Prostate gland (tissue), 2 donors: ENCODE data around the gene EXOC2. TPM values are rescaled to one million over a fixed set of nuclear protein-coding genes. Genes with fewer than 3 reads are reported as not detected.

ENCODE experiments used
- DNase-seq: peaks from one replicate; pipeline ENCODE4 v3.0.0-alpha.2; 2019; ENCODE audit warnings: low spot score
- H3K27ac ChIP-seq, 2 donors: fragments of 200-600 bp; sonication (generic); 2 replicates each; pipeline ENCODE4 v1.5.1; 2017 to 2019
- H3K27me3 ChIP-seq: fragments of 200-600 bp; sonication (generic); replicated peaks from 2 replicates; pipeline ENCODE4 v1.5.1; 2019; ENCODE audit not compliant: insufficient read depth
- H3K36me3 ChIP-seq, 2 donors: fragments of 200-600 bp; sonication (generic); 1 replicate in 1 of 2; 2 replicates in 1 of 2; pipeline versions ENCODE4 v1.5.1 to v1.8.1; 2017 to 2019
- H3K4me1 ChIP-seq: fragments of 200-600 bp; sonication (generic); replicated peaks from 2 replicates; pipeline ENCODE4 v1.5.1; 2019
- H3K4me3 ChIP-seq, 2 donors: fragments of 200-600 bp; sonication (generic); 2 replicates each; pipeline ENCODE4 v1.5.1; 2017 to 2019
- H3K9me3 ChIP-seq: fragments of 200-600 bp; sonication (generic); 2 replicates; pipeline ENCODE4 v1.5.1; 2017
- POLR2A ChIP-seq: fragments of 450-650 bp; IDR thresholded peaks from one replicate; pipeline ENCODE4 v1.6.1; 2016; ENCODE audit warnings: antibody characterized with exemption, mild to moderate bottlenecking
- POLR2AphosphoS5 ChIP-seq: sonication (generic); formaldehyde crosslinking; IDR thresholded peaks from one replicate; pipeline ENCODE4 v1.6.1; 2017; ENCODE audit warnings: antibody characterized with exemption
- WGBS: methylation state at CpG from one replicate; pipeline ENCODE4 v1.1.5; 2018; 5-methylcytosine and 5-hydroxymethylcytosine counted together
- intact Hi-C: fragments of 100-400 bp; cut with DNase I; formaldehyde crosslinking; loops from one replicate; pipeline ENCODE4 v1.14.2; 2022
- total RNA-seq, 2 donors: library from RNA; depleted of rRNA; stranded (reverse); fragments of >200 nt; gene quantifications; one replicate each; pipeline ENCODE4 v1.1.0, GENCODE V29; 2016
- TF ChIP-seq, protein P1 (sequence below), 4 experiments: fragments of 200-600 bp in 2 of 4; fragments of 450-650 bp in 2 of 4; sonication (generic) in 2 of 4; IDR thresholded peaks; 1 replicate in 3 of 4; 2 replicates in 1 of 4; pipeline ENCODE4 v1.5.1; 2016 to 2019; ENCODE audit warnings: antibody characterized with exemption in 4 of 4, mild to moderate bottlenecking in 2 of 4, moderate library complexity in 2 of 4

Gene EXOC2
- total RNA-seq, 2 donors from 2014 or later = 18.2 to 30.8 TPM

DNA sequence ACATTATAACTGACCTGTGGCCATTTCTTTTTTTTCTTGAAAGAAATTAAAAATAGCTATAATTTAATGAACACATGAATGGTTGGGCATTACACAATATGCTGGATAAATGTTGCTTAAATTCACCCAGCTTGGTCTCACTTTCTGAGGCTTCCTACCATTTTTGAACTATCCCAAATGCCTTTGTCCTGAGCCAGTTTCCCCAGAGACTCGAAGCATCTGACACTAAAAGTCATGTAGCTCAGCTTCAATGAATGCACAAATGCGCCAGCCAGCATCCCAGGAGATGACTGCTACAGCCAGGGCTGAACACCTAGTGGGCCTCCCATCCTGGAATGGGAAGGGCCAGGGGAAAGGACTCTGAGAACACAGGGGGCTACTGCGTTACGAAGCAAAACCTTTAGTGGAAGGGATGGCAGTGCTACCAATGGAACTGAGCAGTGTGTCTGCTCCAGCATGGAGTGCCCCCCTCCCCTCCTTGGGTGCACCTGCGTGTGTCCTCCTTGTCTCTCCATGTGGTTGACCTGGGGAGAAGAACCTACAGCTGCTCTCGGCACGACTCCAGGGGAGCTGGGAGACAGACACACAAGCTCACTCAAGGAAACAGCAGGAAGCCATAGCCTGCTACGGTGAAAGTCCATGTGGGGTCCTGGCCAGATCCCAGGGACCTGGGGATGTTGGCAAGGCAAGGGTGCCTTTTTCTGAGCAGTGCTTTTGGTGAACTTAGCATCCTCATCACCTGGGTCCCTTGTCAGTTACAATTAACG lies 240.5 kb downstream of the EXOC2 start:
- no peak overlapping the region for H3K27ac ChIP-seq
- intact Hi-C loops = no loop called here
- H3K36me3 ChIP-seq = no peaks in the 10 kb centered on the region
- TF ChIP-seq POLR2A (no peak), POLR2AphosphoS5 (no peak)
- TF ChIP-seq, protein P1, sequence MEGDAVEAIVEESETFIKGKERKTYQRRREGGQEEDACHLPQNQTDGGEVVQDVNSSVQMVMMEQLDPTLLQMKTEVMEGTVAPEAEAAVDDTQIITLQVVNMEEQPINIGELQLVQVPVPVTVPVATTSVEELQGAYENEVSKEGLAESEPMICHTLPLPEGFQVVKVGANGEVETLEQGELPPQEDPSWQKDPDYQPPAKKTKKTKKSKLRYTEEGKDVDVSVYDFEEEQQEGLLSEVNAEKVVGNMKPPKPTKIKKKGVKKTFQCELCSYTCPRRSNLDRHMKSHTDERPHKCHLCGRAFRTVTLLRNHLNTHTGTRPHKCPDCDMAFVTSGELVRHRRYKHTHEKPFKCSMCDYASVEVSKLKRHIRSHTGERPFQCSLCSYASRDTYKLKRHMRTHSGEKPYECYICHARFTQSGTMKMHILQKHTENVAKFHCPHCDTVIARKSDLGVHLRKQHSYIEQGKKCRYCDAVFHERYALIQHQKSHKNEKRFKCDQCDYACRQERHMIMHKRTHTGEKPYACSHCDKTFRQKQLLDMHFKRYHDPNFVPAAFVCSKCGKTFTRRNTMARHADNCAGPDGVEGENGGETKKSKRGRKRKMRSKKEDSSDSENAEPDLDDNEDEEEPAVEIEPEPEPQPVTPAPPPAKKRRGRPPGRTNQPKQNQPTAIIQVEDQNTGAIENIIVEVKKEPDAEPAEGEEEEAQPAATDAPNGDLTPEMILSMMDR (IDR thresholded peaks at IDR 0.05) = no peak
- no peaks in the 10 kb centered on the region for H3K27me3 ChIP-seq
- DNase-seq = no peak
- no peaks in the 10 kb centered on the region for H3K4me1 ChIP-seq
- no peaks in the 10 kb centered on the region for H3K9me3 ChIP-seq
- no peak overlapping the region for H3K4me3 ChIP-seq
- 74% methylated on average over 9 of the region's 9 CpGs for WGBS

DNA sequence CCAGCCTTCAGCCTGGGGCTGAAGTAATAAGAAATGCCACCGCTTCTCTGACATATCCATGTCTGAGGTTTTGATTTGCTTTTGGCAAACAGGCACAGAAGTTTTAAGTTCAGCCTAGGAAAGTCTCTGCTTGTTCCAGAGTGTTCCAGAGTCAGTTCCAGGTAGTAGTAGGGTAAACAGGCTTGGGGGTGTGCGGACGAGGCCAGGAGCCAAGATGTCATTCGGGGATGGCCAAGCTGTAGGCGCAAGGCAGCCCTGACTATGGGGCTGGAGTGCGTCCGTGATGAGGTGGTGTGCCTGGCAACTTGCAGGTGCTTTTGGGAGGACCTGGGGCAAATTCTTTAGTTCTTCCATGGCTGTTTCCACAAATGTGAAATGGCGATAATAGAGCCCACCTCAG lies 241.1 kb downstream of the EXOC2 start:
- Histone ChIP-seq H3K27me3 (no peaks in the 10 kb centered on the region), H3K4me1 (no peaks in the 10 kb centered on the region), H3K4me3 (no peak overlapping the region), H3K36me3 (no peaks in the 10 kb centered on the region), H3K9me3 (no peaks in the 10 kb centered on the region), H3K27ac (no peak overlapping the region)
- intact Hi-C loops = no loop called here
- DNase-seq = no peak
- WGBS = 94% methylated on average over 8 of the region's 8 CpGs
- TF ChIP-seq POLR2AphosphoS5 = no peak
- no peak for TF ChIP-seq POLR2A
- TF ChIP-seq, protein P1 (IDR thresholded peaks at IDR 0.05) = no peak

DNA sequence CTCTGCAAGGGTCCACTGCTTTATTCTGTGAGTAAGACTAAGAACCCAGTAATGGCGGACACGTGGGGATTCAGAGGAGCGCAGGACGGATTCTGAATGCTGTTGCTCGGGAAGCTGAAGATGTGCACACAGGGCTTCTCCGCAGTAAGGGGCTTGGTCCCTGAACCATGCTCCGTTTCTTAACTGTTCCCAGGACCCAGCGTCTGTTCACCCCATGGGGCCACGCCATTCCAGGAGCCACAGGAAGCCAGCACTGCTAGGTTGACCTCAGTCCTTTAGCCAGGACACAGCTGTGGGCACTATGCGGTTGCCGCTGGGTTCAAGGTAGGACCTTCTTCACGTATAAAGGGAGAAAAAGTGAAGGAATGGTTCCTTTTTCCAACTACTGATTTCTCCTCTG lies 241.6 kb downstream of the EXOC2 start:
- 93% methylated on average over 12 of the region's 12 CpGs for WGBS
- no peak overlapping the region for H3K4me3 ChIP-seq
- no peak for DNase-seq
- H3K27ac ChIP-seq = no peak overlapping the region
- no peaks in the 10 kb centered on the region for H3K27me3 ChIP-seq
- intact Hi-C loops = no loop called here
- TF ChIP-seq POLR2AphosphoS5 = no peak
- TF ChIP-seq POLR2A = no peak
- TF ChIP-seq, protein P1 (IDR thresholded peaks at IDR 0.05) = no peak
- no peaks in the 10 kb centered on the region for H3K4me1 ChIP-seq
- H3K9me3 ChIP-seq = no peaks in the 10 kb centered on the region
- H3K36me3 ChIP-seq = no peaks in the 10 kb centered on the region

DNA sequence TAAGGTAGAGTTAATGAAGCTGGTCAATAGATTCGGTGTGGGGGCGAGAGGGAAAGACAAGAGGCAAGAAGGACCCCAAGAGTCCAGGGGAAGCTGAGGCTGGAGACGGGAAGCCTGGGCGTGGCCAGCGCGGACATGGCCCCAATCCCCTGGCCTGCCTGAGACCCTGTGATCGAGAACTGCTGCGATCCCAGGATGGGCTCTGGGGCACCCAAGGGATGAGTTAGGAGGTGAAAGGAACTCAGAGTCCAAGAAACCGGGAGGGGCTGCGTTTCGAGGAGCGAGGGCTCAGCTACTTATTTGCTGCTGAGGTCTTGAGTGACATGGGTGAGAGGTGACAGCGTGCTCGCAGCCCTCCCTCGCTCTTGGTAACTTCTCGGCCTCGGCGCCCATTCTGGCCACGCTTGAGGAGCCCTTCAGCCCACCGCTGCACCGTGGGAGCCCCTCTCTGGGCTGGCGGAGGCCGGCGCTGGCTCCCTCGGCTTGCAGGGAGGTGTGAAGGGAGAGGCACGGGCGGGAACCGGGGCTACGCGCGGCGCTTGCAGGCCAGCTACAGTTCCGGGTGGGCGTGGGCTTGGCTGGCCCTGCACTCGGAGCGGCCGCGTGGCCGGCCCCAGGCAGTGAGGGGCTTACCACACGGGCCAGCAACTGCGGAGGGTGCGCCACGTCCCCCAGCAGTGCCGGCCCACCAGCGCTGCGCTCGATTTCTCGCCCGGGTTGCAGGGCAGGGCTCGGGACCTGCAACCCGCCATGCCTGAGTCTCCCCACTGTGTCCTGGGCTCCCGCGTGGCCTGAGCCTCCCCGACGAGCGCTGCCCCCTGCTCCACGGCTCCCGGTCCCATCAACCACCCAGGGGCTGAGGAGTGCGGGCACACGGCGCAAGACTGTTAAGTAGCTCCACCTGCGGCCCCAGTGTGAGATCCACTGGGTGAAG lies 243.2 kb downstream of the EXOC2 start:
- DNase-seq = no peak
- intact Hi-C loops = no loop called here
- Histone ChIP-seq H3K27me3 (no peaks in the 10 kb centered on the region), H3K4me1 (no peaks in the 10 kb centered on the region), H3K4me3 (no peak overlapping the region), H3K27ac (no peak overlapping the region), H3K36me3 (no peaks in the 10 kb centered on the region), H3K9me3 (no peaks in the 10 kb centered on the region)
- WGBS = 96% methylated on average over 60 of the region's 62 CpGs
- TF ChIP-seq POLR2AphosphoS5 = no peak
- TF ChIP-seq POLR2A = no peak
- TF ChIP-seq, protein P1 (IDR thresholded peaks at IDR 0.05) = no peak
